Measurements from ENCODE around the gene BAG3.

GRCh38 chr10:119677904-119678755 is 26.9 kb downstream of the BAG3 start:
- TF ChIP-seq MAZ (IDR thresholded peaks at IDR 0.05; ENCODE audit: borderline replicate concordance, low read depth, low read length) (no peak), FOS (IDR thresholded peaks at IDR 0.05; ENCODE audit: low read depth, low read length) (no peak), ELK1 (IDR thresholded peaks at IDR 0.05; ENCODE audit: borderline replicate concordance, low read depth, low read length) (no peak), CTCF (conservative IDR thresholded peaks at IDR 0.05; ENCODE audit: low read depth, low read length) (no peak), POLR2A (IDR thresholded peaks at IDR 0.05; ENCODE audit: low read depth, low read length) (no peak), RCOR1 (IDR thresholded peaks at IDR 0.05; ENCODE audit: insufficient replicate concordance, low read length) (no peak), RAD21 (IDR thresholded peaks at IDR 0.05; ENCODE audit: low read length) (no peak), MAFK (IDR thresholded peaks at IDR 0.05; ENCODE audit: low read depth, low read length) (no peak), MXI1 (IDR thresholded peaks at IDR 0.05; ENCODE audit: borderline replicate concordance, low read depth, low read length) (no peak), RFX5 (IDR thresholded peaks at IDR 0.05; ENCODE audit: low read depth, low read length) (no peak), CEBPB (IDR thresholded peaks at IDR 0.05; ENCODE audit: low read depth, low read length) (no peak), BHLHE40 (IDR thresholded peaks at IDR 0.05; ENCODE audit: low read depth, low read length) (no peak), SMC3 (IDR thresholded peaks at IDR 0.05; ENCODE audit: low read depth, low read length) (no peak)
- TF ChIP-seq, protein P1, sequence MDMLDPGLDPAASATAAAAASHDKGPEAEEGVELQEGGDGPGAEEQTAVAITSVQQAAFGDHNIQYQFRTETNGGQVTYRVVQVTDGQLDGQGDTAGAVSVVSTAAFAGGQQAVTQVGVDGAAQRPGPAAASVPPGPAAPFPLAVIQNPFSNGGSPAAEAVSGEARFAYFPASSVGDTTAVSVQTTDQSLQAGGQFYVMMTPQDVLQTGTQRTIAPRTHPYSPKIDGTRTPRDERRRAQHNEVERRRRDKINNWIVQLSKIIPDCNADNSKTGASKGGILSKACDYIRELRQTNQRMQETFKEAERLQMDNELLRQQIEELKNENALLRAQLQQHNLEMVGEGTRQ (IDR thresholded peaks at IDR 0.05; ENCODE audit: low read depth, low read length), result no peak
